ENCODE results near the gene SLC8A2.

SLC8A2 gene

DNA sequence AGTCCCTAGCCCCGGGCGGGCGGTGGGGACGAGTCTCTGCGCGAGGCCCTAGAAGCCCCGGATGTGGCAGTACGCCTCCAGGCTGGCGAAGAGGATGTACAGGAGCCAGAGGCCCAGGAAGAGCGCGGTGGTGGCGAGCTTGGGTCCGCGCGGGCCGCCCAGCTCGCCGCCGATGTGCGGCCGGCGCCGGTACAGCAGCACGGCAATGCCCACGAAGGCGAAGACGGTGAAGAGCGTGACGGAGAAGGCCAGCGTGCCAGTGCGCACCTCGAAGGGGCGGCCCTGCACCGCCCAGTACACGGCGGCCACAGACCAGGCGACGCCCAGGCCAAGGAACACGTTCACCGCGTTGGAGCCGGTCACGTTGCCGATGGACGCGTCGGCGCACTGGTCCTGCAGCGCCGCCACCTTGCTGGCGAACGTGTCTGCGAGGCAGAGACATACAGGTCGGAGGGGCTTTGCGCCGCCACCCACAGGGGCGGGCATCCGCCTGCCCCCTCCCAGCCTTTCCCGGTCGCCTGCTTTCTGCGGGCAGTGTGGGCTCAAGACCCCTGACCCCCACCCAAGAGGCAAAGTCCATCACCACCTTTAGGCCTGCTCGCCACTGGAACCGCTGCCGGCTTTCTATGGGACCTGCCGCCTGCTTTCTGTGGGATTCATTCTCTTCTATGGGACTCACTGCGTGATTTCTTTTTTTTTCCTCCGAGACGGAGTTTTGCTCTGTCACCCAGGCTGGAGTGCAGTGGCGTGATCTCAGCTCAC lies 41.5 kb downstream of the SLC8A2 start:
- peak; percentile 63 for DNase-seq (ENCODE audit: low spot score)

DNA sequence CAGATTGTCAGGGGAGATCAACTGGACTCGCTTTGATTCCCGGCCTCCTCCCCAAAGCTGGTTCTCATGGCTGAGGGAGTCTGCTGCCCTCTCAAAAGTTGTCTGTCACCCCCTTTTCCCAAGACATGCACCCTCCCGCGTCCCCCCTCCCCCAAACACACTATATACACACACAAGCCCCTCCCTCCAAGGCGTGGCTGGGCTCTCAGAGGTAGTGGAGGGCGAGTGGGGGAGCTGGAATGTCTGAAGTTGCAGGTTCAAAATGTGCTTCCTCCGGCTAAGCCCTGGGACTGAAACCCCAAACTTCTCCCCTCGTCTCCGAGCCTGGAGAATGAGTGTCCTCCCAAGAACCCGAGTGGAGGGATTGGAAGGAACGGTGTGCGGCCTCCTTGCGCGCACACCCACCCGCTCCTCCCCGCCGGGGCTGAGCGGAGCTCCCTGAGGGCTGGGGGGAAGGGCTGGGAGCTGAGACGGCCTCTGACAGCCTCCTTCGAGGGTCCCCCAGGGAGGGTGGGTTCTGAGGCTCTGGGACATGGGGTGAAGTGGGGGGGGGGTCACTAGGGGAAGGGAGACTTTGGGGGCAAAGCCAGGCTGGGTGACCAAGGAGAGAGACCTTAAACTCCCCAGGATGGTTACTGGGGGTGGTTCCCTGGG lies 42.4 kb downstream of the SLC8A2 start:
- DNase-seq (ENCODE audit: low spot score): no peak

- peak; percentile 91 for DNase-seq (ENCODE audit: low spot score)
Measured at GRCh38 chr19:47428177-47428894, 43.4 kb downstream of the SLC8A2 start.

DNA sequence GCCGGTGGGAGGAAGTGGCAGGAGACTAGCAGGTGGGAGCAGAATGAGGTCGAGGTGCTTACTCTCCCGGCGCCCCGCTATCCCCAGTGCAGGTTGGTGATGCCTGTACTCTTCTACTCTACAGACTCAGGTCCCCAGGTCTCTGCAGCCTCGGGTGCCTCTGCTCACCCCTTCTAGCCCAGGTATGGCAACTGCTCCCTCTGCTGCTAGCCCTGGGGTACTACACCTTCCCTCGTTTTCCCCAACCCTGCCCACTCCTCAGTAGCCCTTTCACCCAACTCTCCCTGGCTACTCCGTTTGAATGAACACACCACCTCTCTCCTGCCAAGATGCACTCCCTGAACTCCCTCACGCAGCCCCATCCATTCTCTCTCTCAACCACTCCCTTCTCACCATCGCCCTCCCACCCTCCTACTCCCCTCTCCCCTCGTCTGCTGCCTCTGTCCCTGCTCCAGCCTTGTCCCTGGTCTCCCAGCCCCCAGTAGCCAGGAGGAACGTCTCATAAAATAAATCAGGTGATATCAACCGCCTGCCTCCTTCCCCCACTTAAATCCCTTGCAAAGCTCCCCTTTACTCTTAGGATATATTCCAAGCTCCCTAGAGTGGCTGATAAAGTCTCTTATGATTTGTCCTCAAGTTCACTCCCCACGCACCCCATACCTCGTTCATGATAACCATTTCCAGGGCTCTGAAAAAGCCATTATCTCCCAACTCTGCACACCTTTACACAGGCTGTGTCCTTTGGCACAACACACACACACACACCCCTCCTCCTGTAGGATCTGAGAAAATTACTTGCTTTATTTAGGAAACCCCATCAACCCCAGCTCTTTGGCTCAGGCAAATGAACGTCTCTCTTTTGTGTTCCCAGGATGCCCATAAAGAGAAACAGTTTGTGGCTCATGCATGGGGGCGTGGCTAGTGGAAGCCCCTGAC lies 44.2 kb downstream of the SLC8A2 start:
- DNase-seq (ENCODE audit: low spot score): peak; percentile 77

DNA sequence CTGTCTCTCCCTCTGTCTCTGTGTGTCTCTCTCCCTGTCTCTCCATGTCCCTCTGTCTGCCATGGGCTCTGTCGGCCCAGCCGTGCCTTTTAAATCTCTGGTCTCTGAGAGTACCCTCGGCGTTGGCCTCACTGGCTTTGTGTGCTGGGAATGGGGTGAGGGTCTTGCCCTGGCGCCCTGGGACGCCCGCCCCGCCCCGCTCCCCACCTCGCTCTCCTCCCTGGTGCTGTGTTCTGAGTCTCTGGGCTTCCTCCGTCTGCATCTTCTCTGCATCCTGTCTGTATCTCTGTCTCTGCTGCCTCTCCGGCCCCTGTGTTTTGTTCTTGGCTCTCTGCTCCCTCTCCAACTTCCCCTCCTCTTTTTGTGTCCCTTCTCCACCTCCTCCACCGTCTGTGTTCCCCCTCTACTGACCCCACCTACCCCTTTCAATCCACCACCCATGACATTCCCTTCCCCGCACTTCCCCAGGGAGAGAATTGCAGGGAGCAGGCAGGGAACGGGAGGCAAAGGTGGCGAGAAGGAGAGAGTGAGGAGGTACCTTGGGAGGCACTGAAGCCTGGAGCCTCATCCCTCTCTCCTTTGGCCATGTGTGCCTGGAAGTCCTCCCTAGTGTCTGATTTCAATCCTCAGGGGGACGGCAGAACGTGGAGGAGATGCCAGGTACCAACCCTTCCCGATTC lies 48.4 kb downstream of the SLC8A2 start:
- DNase-seq (ENCODE audit: low spot score): no peak

DNA sequence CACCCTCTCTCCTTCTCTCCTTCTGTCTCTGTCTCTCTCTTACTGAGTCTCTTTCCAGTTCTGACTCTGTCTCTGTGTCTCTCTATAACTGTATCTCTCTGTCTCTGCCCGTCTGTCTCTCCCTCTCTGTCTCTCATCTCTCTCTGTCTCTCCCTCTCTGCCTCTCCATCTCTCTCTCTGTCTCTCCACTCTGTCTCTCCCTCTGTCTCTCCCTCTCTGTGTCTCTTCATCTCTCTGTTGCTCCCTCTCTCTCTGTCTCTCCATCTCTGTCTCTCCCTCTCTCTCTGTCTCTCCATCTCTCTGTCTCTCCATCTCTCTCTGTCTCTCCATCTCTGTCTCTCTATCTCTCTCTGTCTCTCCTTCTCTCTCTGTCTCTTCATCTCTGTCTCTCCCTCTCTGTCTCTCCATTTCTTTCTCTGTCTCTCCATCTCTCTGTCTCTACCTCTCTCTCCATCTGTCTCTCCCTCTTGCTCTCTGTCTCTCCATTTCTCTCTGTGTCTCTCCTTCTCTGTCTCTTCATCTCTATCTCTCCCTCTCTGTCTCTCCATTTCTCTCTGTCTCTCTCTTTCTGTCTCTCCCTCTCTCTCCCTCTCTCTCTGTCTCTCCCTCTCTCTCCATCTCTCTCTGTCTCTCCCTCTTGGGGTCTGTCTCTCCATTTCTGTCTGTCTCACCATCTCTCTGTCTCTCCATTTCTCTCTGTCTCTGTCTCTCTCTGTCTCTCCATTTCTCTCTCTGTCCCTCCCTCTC lies 49.1 kb downstream of the SLC8A2 start:
- no peak for DNase-seq (ENCODE audit: low spot score)

DNA sequence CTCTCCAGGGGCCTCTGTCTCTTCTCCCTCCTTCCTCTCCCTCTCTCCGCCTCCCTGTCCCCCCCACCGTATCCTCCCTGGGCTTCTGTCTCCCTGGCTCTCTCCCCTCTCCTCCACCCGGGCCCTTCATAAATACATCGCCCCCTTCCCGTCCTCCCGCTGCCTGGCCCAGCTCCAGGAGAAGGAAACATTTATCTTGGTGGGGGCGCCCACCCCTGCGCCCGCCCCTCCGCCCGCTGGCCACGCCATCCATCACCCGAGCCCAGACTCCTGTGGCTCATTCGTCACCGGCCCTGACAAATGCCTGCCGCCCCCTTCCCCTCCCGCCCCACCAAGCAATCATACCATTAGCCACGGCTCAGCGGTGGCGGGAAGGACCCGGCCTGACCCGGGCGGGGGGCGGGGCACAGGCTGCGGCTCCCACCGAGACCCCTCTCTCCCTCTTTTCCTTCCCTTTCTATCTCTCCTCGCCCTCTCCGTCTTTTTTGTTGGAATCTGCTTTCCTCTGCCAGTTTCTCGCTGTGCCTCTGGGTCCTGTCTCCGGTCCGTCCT lies 49.8 kb downstream of the SLC8A2 start:
- DNase-seq (ENCODE audit: low spot score): peak; percentile 47

- no peak for DNase-seq (ENCODE audit: low spot score)
Measured at GRCh38 chr19:47421244-47421786, 50.4 kb downstream of the SLC8A2 start.

- no peak for DNase-seq (ENCODE audit: low spot score)
Measured at GRCh38 chr19:47419789-47420188, 51.9 kb downstream of the SLC8A2 start.

GRCh38 chr19:47419030-47419783 lies 52.5 kb downstream of the SLC8A2 start, which contains the start of gene MEIS3:
TSS of gene MEIS3 (minus strand) at chr19:47419527. CDS start at chr19:47419081, 446 bp downstream.
- peak; percentile 56 for DNase-seq (ENCODE audit: low spot score)

GRCh38 chr19:47418692-47419029 lies 53.0 kb downstream of the SLC8A2 start:
- peak; percentile 43 for DNase-seq (ENCODE audit: low spot score)

- no peak for DNase-seq (ENCODE audit: low spot score)
Measured at GRCh38 chr19:47417746-47418691, 53.7 kb downstream of the SLC8A2 start.

DNA sequence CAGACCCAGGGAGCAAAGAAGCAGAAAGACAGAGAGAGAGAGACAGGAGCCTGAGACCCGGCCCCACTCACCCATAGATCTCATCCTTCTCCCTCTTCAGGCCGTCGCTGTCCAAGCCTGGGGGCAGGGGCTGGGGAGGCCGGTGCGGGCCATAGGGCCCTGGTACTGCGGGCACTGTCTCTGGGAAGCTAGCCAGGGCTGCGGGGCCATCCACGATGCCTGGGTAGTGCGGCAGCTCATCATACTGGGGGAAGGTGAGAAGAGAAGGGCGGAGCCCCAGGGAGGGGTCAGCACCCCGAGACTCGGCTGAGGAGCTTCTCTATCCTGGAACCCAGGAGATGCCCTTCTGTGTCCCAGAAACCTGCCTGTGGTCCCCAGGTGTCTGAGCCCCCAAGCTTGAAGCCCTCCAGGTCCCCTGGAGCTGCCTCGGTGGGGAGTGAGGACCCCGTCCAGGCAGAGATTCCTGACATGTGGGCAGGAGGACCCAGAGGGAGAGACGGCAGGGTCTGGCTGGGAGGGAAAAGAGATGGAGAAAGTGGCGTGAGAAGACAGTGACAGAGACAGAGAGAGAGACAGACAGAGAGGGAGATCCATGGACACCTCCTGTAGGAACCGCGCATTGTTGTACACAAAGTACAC lies 54.5 kb downstream of the SLC8A2 start:
- DNase-seq (ENCODE audit: low spot score): peak; percentile 37

DNA sequence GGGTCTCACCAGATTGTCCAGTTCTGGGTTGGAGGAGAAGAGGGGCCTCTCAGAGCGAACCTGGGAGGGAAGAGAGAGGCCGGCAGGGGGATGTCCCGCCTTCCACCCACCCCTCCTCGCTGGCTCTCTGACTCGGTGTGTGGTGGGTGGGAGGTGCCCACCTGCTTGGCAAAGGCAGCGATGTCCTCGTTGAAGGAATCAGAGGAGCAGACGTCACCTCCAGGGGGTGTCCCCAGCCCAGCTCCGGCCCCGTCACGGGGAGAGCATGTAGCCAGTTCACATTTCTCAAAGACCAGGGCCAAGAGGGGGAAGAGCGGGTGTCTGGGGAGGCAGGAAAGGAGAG lies 55.1 kb downstream of the SLC8A2 start:
- no peak for DNase-seq (ENCODE audit: low spot score)

GRCh38 chr19:47415953-47416642 lies 55.6 kb downstream of the SLC8A2 start:
- DNase-seq (ENCODE audit: low spot score): no peak

GRCh38 chr19:47414469-47414868 lies 57.2 kb downstream of the SLC8A2 start:
- peak; percentile 52 for DNase-seq (ENCODE audit: low spot score)

DNA sequence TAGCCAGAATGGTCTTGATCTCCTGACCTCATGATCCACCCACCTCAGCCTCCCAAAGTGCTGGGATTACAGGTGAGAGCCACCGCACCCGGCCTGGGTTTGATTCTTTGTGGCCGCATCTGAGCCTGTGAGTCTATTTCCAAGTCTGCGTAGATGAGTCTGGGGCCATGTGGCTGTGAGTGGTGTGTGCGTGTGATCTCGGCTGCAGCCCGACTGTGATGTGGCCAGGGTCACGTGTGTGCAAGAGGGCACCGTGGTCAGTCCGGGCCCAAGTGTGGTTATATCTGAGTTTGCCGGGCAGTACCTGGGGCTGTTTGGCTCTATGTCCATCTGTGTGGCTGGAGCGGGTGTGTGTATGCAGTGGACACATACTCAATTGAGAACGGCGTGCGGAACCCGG lies 57.8 kb downstream of the SLC8A2 start:
- no peak for DNase-seq (ENCODE audit: low spot score)
